PFSK-1 (cell line): ENCODE data around the gene UBALD2.

Source experiments
- FOXP2 ChIP-seq: optimal IDR thresholded peaks from 2 replicates; pipeline ENCODE3; 2011; ENCODE audit warnings: borderline replicate concordance, control low read depth, inconsistent platforms; ENCODE audit not compliant: insufficient read depth; ENCODE audit errors: extremely low read length, extremely low read depth
- POLR2AphosphoS5 ChIP-seq: IDR thresholded peaks from 2 replicates; pipeline ENCODE4 v1.6.1; 2012; ENCODE audit warnings: low read depth, mild to moderate bottlenecking, control low read depth, low read length, moderate library complexity
- SIN3A ChIP-seq: IDR thresholded peaks from 2 replicates; pipeline ENCODE4 v1.6.1; 2012; ENCODE audit warnings: mild to moderate bottlenecking, low read length, moderate library complexity, borderline replicate concordance; ENCODE audit not compliant: insufficient read depth
- TAF1 ChIP-seq: IDR thresholded peaks from 2 replicates; pipeline ENCODE4 v1.6.1; 2012; ENCODE audit warnings: low read length, control low read depth, borderline replicate concordance; ENCODE audit not compliant: insufficient read depth
- TF ChIP-seq, protein P1 (sequence below), 2 experiments: IDR thresholded peaks; 2 replicates each; pipeline versions ENCODE4 v1.6.1 to v1.8.0; 2011 to 2012; ENCODE audit warnings: low read depth in 2 of 2, low read length in 2 of 2, control low read depth in 1 of 2, inconsistent platforms in 1 of 2, mild to moderate bottlenecking in 1 of 2, moderate library complexity in 1 of 2; ENCODE audit not compliant: insufficient read depth in 1 of 2

UBALD2 gene

GRCh38 chr17:76237859-76238313, 27.3 kb upstream of the UBALD2 start:
- TF ChIP-seq POLR2AphosphoS5 = no peak
- TF ChIP-seq TAF1 = no peak
- TF ChIP-seq FOXP2 = no peak
- TF ChIP-seq, protein P1, sequence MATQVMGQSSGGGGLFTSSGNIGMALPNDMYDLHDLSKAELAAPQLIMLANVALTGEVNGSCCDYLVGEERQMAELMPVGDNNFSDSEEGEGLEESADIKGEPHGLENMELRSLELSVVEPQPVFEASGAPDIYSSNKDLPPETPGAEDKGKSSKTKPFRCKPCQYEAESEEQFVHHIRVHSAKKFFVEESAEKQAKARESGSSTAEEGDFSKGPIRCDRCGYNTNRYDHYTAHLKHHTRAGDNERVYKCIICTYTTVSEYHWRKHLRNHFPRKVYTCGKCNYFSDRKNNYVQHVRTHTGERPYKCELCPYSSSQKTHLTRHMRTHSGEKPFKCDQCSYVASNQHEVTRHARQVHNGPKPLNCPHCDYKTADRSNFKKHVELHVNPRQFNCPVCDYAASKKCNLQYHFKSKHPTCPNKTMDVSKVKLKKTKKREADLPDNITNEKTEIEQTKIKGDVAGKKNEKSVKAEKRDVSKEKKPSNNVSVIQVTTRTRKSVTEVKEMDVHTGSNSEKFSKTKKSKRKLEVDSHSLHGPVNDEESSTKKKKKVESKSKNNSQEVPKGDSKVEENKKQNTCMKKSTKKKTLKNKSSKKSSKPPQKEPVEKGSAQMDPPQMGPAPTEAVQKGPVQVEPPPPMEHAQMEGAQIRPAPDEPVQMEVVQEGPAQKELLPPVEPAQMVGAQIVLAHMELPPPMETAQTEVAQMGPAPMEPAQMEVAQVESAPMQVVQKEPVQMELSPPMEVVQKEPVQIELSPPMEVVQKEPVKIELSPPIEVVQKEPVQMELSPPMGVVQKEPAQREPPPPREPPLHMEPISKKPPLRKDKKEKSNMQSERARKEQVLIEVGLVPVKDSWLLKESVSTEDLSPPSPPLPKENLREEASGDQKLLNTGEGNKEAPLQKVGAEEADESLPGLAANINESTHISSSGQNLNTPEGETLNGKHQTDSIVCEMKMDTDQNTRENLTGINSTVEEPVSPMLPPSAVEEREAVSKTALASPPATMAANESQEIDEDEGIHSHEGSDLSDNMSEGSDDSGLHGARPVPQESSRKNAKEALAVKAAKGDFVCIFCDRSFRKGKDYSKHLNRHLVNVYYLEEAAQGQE (IDR thresholded peaks at IDR 0.05; ENCODE audit: insufficient read depth in 1 of 2, low read depth in 2 of 2, low read length in 2 of 2) = no peak
- TF ChIP-seq SIN3A = no peak

DNA sequence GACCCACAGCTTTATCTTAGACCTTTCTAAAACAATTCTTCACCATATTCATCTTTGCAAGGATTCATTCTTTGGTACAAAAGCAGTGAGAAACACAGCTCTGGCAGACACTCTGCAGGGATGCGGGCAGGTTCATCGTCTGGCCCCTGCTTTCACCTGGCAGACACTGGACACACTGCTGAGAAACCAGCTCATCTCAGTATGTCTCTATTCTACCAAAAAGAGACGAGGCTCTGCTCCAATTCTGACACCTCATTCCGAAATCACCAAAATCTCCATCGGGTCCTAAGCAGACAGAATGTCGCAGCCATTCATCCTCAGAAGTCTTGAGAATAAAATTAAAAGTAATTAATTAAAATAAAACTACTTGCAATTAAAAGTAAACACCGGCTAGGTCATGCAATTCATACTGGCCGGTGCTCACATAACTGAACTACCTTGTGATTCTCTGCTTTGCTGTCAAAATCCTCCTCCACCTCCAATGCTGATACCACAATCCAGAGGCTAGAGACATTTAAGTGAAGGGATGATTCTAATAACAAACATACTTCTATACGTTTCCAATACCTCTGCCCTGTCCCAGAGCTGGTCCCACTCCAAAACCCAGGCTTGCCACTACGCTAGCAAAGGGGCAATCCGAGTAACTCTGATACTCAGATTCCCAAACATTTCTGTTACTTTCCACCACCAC, 26.2 kb upstream of the UBALD2 start:
- TF ChIP-seq TAF1 = no peak
- no peak for TF ChIP-seq FOXP2
- TF ChIP-seq, protein P1 (IDR thresholded peaks at IDR 0.05; ENCODE audit: insufficient read depth in 1 of 2, low read depth in 2 of 2, low read length in 2 of 2) = no peak
- no peak for TF ChIP-seq SIN3A
- TF ChIP-seq POLR2AphosphoS5 = no peak

GRCh38 chr17:76239538-76240274, 25.4 kb upstream of the UBALD2 start:
- TF ChIP-seq FOXP2 = no peak
- TF ChIP-seq, protein P1 (IDR thresholded peaks at IDR 0.05; ENCODE audit: insufficient read depth in 1 of 2, low read depth in 2 of 2, low read length in 2 of 2) = no peak

- TF ChIP-seq TAF1 (no peak), FOXP2 (peak; percentile 62), SIN3A (no peak), POLR2AphosphoS5 (no peak)
- TF ChIP-seq, protein P1 (IDR thresholded peaks at IDR 0.05; ENCODE audit: insufficient read depth in 1 of 2, low read depth in 2 of 2, low read length in 2 of 2) = 0 out of 4 replicates have a peak, but pooled peaks of 1 of the 2 experiments have one; percentile 12
Observed at GRCh38 chr17:76240461-76241203, 24.5 kb upstream of the UBALD2 start, which contains the start of gene RNF157. Gene RNF157, minus strand, starts transcription at chr17:76240493. Its CDS starts 253 bp downstream, at chr17:76240240.
